WERI-Rb-1 (cell line): Measurements from ENCODE around the gene UROC1.

Source experiments
- DNase-seq: peaks from one replicate; pipeline ENCODE4 v3.0.0-alpha.2; 2020
- H3K27ac ChIP-seq: fragments of 250-450 bp; sonication (Bioruptor Pico); 2 replicates; pipeline ENCODE4 v1.5.1; 2020; ENCODE audit warnings: mild to moderate bottlenecking, moderate library complexity
- H3K27me3 ChIP-seq: fragments of 250-450 bp; sonication (Bioruptor Pico); 2 replicates; pipeline ENCODE4 v1.5.1; 2021; ENCODE audit warnings: mild to moderate bottlenecking, low read depth, moderate library complexity; ENCODE audit not compliant: insufficient read depth, severe bottlenecking
- H3K36me3 ChIP-seq: fragments of 250-450 bp; sonication (Bioruptor Pico); 2 replicates; pipeline ENCODE4 v1.5.1; 2020; ENCODE audit warnings: mild to moderate bottlenecking, moderate library complexity
- H3K4me3 ChIP-seq: 2 replicates; pipeline ENCODE4 v1.5.1; 2011; ENCODE audit warnings: low read depth, mild to moderate bottlenecking, control low read depth, low read length
- H3K9me3 ChIP-seq: fragments of 250-450 bp; sonication (Bioruptor Pico); 2 replicates; pipeline ENCODE4 v1.5.1; 2021; ENCODE audit warnings: mild to moderate bottlenecking, moderate library complexity; ENCODE audit not compliant: severe bottlenecking
- CTCF ChIP-seq: IDR thresholded peaks from 2 replicates; pipeline ENCODE4 v1.5.1; 2011; ENCODE audit warnings: low read depth, mild to moderate bottlenecking, control low read depth, inconsistent platforms, low read length

Gene UROC1

GRCh38 chr3:126494204-126494969 is 23.2 kb downstream of the UROC1 start:
- H3K4me3 ChIP-seq = no peak overlapping the region
- no peaks in the 10 kb centered on the region for H3K36me3 ChIP-seq
- no peak for TF ChIP-seq CTCF
- no peak for DNase-seq
- peak overlapping the region; percentile 90 for H3K27ac ChIP-seq
- no peaks in the 10 kb centered on the region for H3K9me3 ChIP-seq
- H3K27me3 ChIP-seq = no peaks in the 10 kb centered on the region

- Histone ChIP-seq H3K27me3 (no peaks in the 10 kb centered on the region), H3K4me3 (no peak overlapping the region), H3K36me3 (no peaks in the 10 kb centered on the region), H3K9me3 (no peaks in the 10 kb centered on the region), H3K27ac (peak overlapping the region; percentile 90)
- DNase-seq = peak; percentile 49
- no peak for TF ChIP-seq CTCF
These were observed 23.8 kb downstream of the UROC1 start for GRCh38 chr3:126493739-126494138.

- Histone ChIP-seq H3K36me3 (no peaks in the 10 kb centered on the region), H3K4me3 (no peak overlapping the region), H3K27ac (peak overlapping the region; percentile 90), H3K9me3 (no peaks in the 10 kb centered on the region), H3K27me3 (no peaks in the 10 kb centered on the region)
- DNase-seq = no peak
- no peak for TF ChIP-seq CTCF
These were observed 24.5 kb downstream of the UROC1 start for GRCh38 chr3:126493051-126493450.

GRCh38 chr3:126491221-126492013 is 26.2 kb downstream of the UROC1 start:
- no peak overlapping the region for H3K4me3 ChIP-seq
- H3K27me3 ChIP-seq = no peaks in the 10 kb centered on the region
- H3K36me3 ChIP-seq = no peaks in the 10 kb centered on the region
- H3K9me3 ChIP-seq = no peaks in the 10 kb centered on the region
- peak overlapping the region; percentile 90 for H3K27ac ChIP-seq
- DNase-seq = no peak
- TF ChIP-seq CTCF = no peak

GRCh38 chr3:126490619-126491018 is 27.0 kb downstream of the UROC1 start:
- H3K36me3 ChIP-seq = no peaks in the 10 kb centered on the region
- H3K27ac ChIP-seq = peak overlapping the region; percentile 90
- no peaks in the 10 kb centered on the region for H3K9me3 ChIP-seq
- peak; percentile 79 for TF ChIP-seq CTCF
- H3K4me3 ChIP-seq = no peak overlapping the region
- DNase-seq = peak; percentile 71
- H3K27me3 ChIP-seq = no peaks in the 10 kb centered on the region
